Neuronal stem cell (in vitro differentiated cells): Measurements from ENCODE around the gene RGPD8.

ENCODE experiments used
- DNase-seq: peaks from one replicate; pipeline ENCODE4 v3.0.0-alpha.2; 2013; ENCODE audit warnings: low spot score
- H2AFZ ChIP-seq: one replicate; pipeline ENCODE4 v1.6.1; 2013; ENCODE audit warnings: mild to moderate bottlenecking, low read length, inconsistent platforms
- H2AK5ac ChIP-seq: 2 replicates; pipeline ENCODE4 v1.6.1; 2013; ENCODE audit warnings: low read depth, mild to moderate bottlenecking, inconsistent platforms, low read length, moderate library complexity, mixed read lengths
- H2BK120ac ChIP-seq: 2 replicates; pipeline ENCODE4 v1.6.1; 2013; ENCODE audit warnings: low read depth, mild to moderate bottlenecking, inconsistent platforms, low read length, moderate library complexity, mixed read lengths
- H2BK12ac ChIP-seq: one replicate; pipeline ENCODE4 v1.6.1; 2013; ENCODE audit warnings: low read length, inconsistent platforms
- H2BK15ac ChIP-seq: 2 replicates; pipeline ENCODE4 v1.6.1; 2013; ENCODE audit warnings: mild to moderate bottlenecking, low read length, inconsistent platforms, mixed read lengths
- H2BK5ac ChIP-seq: one replicate; pipeline ENCODE4 v1.6.1; 2013; ENCODE audit warnings: inconsistent platforms, mild to moderate bottlenecking, low read length, moderate library complexity
- H3K14ac ChIP-seq: one replicate; pipeline ENCODE4 v1.6.1; 2013; ENCODE audit warnings: low read length, inconsistent platforms
- H3K18ac ChIP-seq: 2 replicates; pipeline ENCODE4 v1.6.1; 2013; ENCODE audit warnings: low read length, inconsistent platforms
- H3K23ac ChIP-seq: 2 replicates; pipeline ENCODE4 v1.6.1; 2013; ENCODE audit warnings: low read depth, mild to moderate bottlenecking, mixed read lengths, low read length, inconsistent platforms; ENCODE audit not compliant: poor library complexity
- H3K27ac ChIP-seq: replicated peaks from 3 replicates; pipeline ENCODE4 v1.5.1; 2013; ENCODE audit warnings: low read length, inconsistent platforms
- H3K27me3 ChIP-seq, 3 experiments: 2 replicates each; pipeline ENCODE4 v1.6.1; 2013; ENCODE audit warnings: low read length in 3 of 3, mild to moderate bottlenecking in 2 of 3, inconsistent platforms in 1 of 3, low read depth in 1 of 3, mixed read lengths in 1 of 3, moderate library complexity in 1 of 3; ENCODE audit not compliant: control insufficient read depth in 3 of 3, insufficient read depth in 3 of 3
- H3K36me3 ChIP-seq, 2 donors: replicated peaks in 1 of 2; 2 replicates each; pipeline ENCODE4 v1.6.1; 2013; ENCODE audit warnings: low read length in 2 of 2; ENCODE audit not compliant: control insufficient read depth in 2 of 2, insufficient read depth in 2 of 2
- H3K4ac ChIP-seq: 2 replicates; pipeline ENCODE4 v1.6.1; 2013; ENCODE audit warnings: inconsistent platforms, mild to moderate bottlenecking, low read length, moderate library complexity
- H3K4me1 ChIP-seq, 2 donors: 1 replicate in 1 of 2; 2 replicates in 1 of 2; pipeline ENCODE4 v1.6.1; 2013; ENCODE audit warnings: low read length in 2 of 2, low read depth in 1 of 2; ENCODE audit not compliant: control insufficient read depth in 2 of 2, insufficient read depth in 1 of 2
- H3K4me2 ChIP-seq: one replicate; pipeline ENCODE4 v1.6.1; 2013; ENCODE audit warnings: mild to moderate bottlenecking, low read length, inconsistent platforms; ENCODE audit not compliant: insufficient read depth, poor library complexity, severe bottlenecking
- H3K4me3 ChIP-seq, 2 donors: 2 replicates each; pipeline ENCODE4 v1.5.1; 2013; ENCODE audit warnings: low read length in 2 of 2, mild to moderate bottlenecking in 2 of 2, inconsistent platforms in 1 of 2, moderate library complexity in 1 of 2
- H3K79me1 ChIP-seq: one replicate; pipeline ENCODE4 v1.6.1; 2013; ENCODE audit warnings: low read depth, mild to moderate bottlenecking, inconsistent platforms, low read length, moderate library complexity
- H3K9ac ChIP-seq: one replicate; pipeline ENCODE4 v1.6.1; 2013; ENCODE audit warnings: mild to moderate bottlenecking, low read depth, low read length, inconsistent platforms; ENCODE audit not compliant: poor library complexity
- H3K9me3 ChIP-seq, 2 donors: replicated peaks in 1 of 2; 2 replicates each; pipeline versions ENCODE3 to v1.6.1; 2013; ENCODE audit warnings: low read length in 2 of 2, mild to moderate bottlenecking in 2 of 2, inconsistent platforms in 1 of 2, low read depth in 1 of 2, mixed read lengths in 1 of 2, moderate library complexity in 1 of 2; ENCODE audit not compliant: control insufficient read depth in 2 of 2, insufficient read depth in 1 of 2
- H4K8ac ChIP-seq: one replicate; pipeline ENCODE4 v1.6.1; 2013; ENCODE audit warnings: low read depth, mild to moderate bottlenecking, inconsistent platforms, low read length, moderate library complexity
- H4K91ac ChIP-seq: one replicate; pipeline ENCODE4 v1.6.1; 2013; ENCODE audit warnings: low read length, low read depth, mild to moderate bottlenecking, inconsistent platforms; ENCODE audit not compliant: poor library complexity
- WGBS, 2 donors: extraction: QIAGEN DNeasy Blood & Tissue Kit; methylation state at CpG; one replicate each; pipeline ENCODE4 v1.1.7; 2013; ENCODE audit warnings: missing lambda C conversion rate in 2 of 2, mixed read lengths in 1 of 2; ENCODE audit not compliant: insufficient read length in 2 of 2, insufficient replicate concordance in 1 of 2; ENCODE audit errors: extremely low coverage in 2 of 2; 5-methylcytosine and 5-hydroxymethylcytosine counted together

The RGPD8 gene

GRCh38 chr2:112481050-112481527, 47.6 kb upstream of the RGPD8 start:
- Histone ChIP-seq H2BK12ac (no peak overlapping the region), H4K8ac (peak overlapping the region; percentile 67), H3K4me3 (peak overlapping the region; percentile 85 to 98), H3K27ac (peak overlapping the region; percentile 70), H3K4ac (no peak overlapping the region), H2AK5ac (no peak overlapping the region), H2BK15ac (no peak overlapping the region), H2AFZ (peak overlapping the region; percentile 89), H4K91ac (no peak overlapping the region), H3K18ac (peak overlapping the region; percentile 58), H3K27me3 (no peaks in the 10 kb centered on the region), H3K23ac (peak overlapping the region; percentile 9), H2BK5ac (peak overlapping the region; percentile 54), H2BK120ac (no peak overlapping the region), H3K4me1 (peaks cover 4 to 7% of the 10 kb centered on the region in 2 donors), H3K9ac (peak overlapping the region; percentile 90), H3K79me1 (no peaks in the 10 kb centered on the region), H3K4me2 (peak overlapping the region; percentile 88), H3K14ac (peak overlapping the region; percentile 77), H3K36me3 (peaks cover under 1 to 22% of the 10 kb centered on the region in 2 donors), H3K9me3 (peaks cover 0 to 10% of the 10 kb centered on the region in 2 donors)
- peak; percentile 67 for DNase-seq
- no CpG with 5 or more reads among the region's 19 CpGs for WGBS, 2 donors

- peak overlapping the region; percentile 67 to 98 for H3K4me3 ChIP-seq
- no peak overlapping the region for H2AK5ac ChIP-seq
- peaks cover 0 to 5% of the 10 kb centered on the region in 2 donors for H3K9me3 ChIP-seq
- no peak overlapping the region for H3K27ac ChIP-seq
- peaks cover 0 to 17% of the 10 kb centered on the region in 2 donors for H3K36me3 ChIP-seq
- H3K14ac ChIP-seq = peak overlapping the region; percentile 77
- no peak overlapping the region for H2BK120ac ChIP-seq
- peak overlapping the region; percentile 90 for H3K9ac ChIP-seq
- no peak overlapping the region for H2BK15ac ChIP-seq
- no peak overlapping the region for H2BK12ac ChIP-seq
- no peak overlapping the region for H3K4ac ChIP-seq
- peak overlapping the region; percentile 34 for H3K18ac ChIP-seq
- WGBS, 2 donors = no CpG with 5 or more reads among the region's 20 CpGs
- peak overlapping the region; percentile 88 for H3K4me2 ChIP-seq
- no peaks in the 10 kb centered on the region for H3K27me3 ChIP-seq
- no peak overlapping the region for H4K91ac ChIP-seq
- no peak for DNase-seq
- H3K4me1 ChIP-seq = peaks cover 4 to 7% of the 10 kb centered on the region in 2 donors
- no peak overlapping the region for H2BK5ac ChIP-seq
- H3K79me1 ChIP-seq = no peaks in the 10 kb centered on the region
- H2AFZ ChIP-seq = peak overlapping the region; percentile 89
- H4K8ac ChIP-seq = peak overlapping the region; percentile 67
- peak overlapping the region; percentile 9 for H3K23ac ChIP-seq
Measured at GRCh38 chr2:112480530-112481049, 47.1 kb upstream of the RGPD8 start.

- Histone ChIP-seq H2AFZ (no peak overlapping the region), H3K36me3 (no peaks in the 10 kb centered on the region), H3K4me3 (no peak overlapping the region), H3K14ac (no peak overlapping the region), H2BK15ac (no peak overlapping the region), H4K91ac (peak overlapping the region; percentile 32), H2BK120ac (no peak overlapping the region), H2BK5ac (no peak overlapping the region), H3K18ac (peak overlapping the region; percentile 44), H4K8ac (no peak overlapping the region), H3K4ac (no peak overlapping the region), H2BK12ac (no peak overlapping the region), H3K4me2 (no peak overlapping the region), H3K79me1 (no peaks in the 10 kb centered on the region), H3K9me3 (no peaks in the 10 kb centered on the region), H2AK5ac (peak overlapping the region; percentile 41), H3K23ac (no peak overlapping the region), H3K9ac (no peak overlapping the region), H3K27ac (no peak overlapping the region), H3K4me1 (peaks cover 0 to 3% of the 10 kb centered on the region in 2 donors), H3K27me3 (peaks cover 0 to 3% (median 0%) of the 10 kb centered on the region in 3 experiments)
- no CpG with 5 or more reads among the region's 7 CpGs for WGBS, 2 donors
- no peak for DNase-seq
Measured at GRCh38 chr2:112476434-112476833, 43.0 kb upstream of the RGPD8 start.

GRCh38 chr2:112474844-112475486, 41.5 kb upstream of the RGPD8 start:
- no peak overlapping the region for H3K9ac ChIP-seq
- no peak overlapping the region for H2BK15ac ChIP-seq

More at GRCh38 chr2:112474844-112475486, 41.5 kb upstream of the RGPD8 start:
- no peak overlapping the region for H2BK5ac ChIP-seq
- no peak overlapping the region for H2BK12ac ChIP-seq
- WGBS, 2 donors = no CpG with 5 or more reads among the region's 6 CpGs
- no peak overlapping the region for H2AK5ac ChIP-seq
- no peak overlapping the region for H3K4ac ChIP-seq
- H3K9me3 ChIP-seq = no peaks in the 10 kb centered on the region
- no peak for DNase-seq
- H3K4me1 ChIP-seq = no peaks in the 10 kb centered on the region
- H3K79me1 ChIP-seq = no peaks in the 10 kb centered on the region
- H3K36me3 ChIP-seq = no peaks in the 10 kb centered on the region
- no peak overlapping the region for H4K91ac ChIP-seq
- H3K27ac ChIP-seq = no peak overlapping the region
- H3K27me3 ChIP-seq = peaks cover 0 to 3% (median 0%) of the 10 kb centered on the region in 3 experiments
- H4K8ac ChIP-seq = no peak overlapping the region
- H3K14ac ChIP-seq = no peak overlapping the region
- no peak overlapping the region for H3K18ac ChIP-seq
- H3K4me3 ChIP-seq = no peak overlapping the region
- no peak overlapping the region for H3K23ac ChIP-seq
- no peak overlapping the region for H3K4me2 ChIP-seq
- H2AFZ ChIP-seq = no peak overlapping the region
- no peak overlapping the region for H2BK120ac ChIP-seq
